ENCODE data around the gene TLCD2.
"Not testable (repeated sequence)": the region's sequence is repeated elsewhere in the genome, so short reads cannot be mapped to it uniquely, and the experiment has no call there.

DNA sequence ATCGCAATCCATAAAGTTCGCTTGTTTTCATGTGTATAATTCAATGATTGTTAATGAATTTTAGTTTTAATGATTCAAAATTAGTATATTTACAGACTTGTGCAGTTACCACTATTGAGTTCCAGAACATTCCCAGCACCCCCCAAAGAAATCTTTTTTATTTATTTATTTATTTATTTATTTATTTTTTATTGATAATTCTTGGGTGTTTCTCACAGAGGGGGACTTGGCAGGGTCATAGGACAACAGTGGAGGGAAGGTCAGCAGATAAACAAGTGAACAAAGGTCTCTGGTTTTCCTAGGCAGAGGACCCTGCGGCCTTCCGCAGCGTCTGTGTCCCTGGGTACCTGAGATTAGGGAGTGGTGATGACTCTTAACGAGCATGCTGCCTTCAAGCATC, 21.8 kb downstream of the TLCD2 start:
- TF ChIP-seq POLR2A (IDR thresholded peaks at IDR 0.05) = not testable (repeated sequence)
- TF ChIP-seq, protein P1, sequence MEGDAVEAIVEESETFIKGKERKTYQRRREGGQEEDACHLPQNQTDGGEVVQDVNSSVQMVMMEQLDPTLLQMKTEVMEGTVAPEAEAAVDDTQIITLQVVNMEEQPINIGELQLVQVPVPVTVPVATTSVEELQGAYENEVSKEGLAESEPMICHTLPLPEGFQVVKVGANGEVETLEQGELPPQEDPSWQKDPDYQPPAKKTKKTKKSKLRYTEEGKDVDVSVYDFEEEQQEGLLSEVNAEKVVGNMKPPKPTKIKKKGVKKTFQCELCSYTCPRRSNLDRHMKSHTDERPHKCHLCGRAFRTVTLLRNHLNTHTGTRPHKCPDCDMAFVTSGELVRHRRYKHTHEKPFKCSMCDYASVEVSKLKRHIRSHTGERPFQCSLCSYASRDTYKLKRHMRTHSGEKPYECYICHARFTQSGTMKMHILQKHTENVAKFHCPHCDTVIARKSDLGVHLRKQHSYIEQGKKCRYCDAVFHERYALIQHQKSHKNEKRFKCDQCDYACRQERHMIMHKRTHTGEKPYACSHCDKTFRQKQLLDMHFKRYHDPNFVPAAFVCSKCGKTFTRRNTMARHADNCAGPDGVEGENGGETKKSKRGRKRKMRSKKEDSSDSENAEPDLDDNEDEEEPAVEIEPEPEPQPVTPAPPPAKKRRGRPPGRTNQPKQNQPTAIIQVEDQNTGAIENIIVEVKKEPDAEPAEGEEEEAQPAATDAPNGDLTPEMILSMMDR (IDR thresholded peaks at IDR 0.05) = not testable (repeated sequence)
